Right atrium auricular region (tissue), 2 donors: ENCODE measurements around the gene DPYSL3. TPM values are rescaled to one million over a fixed set of nuclear protein-coding genes. Genes with fewer than 3 reads are reported as not detected.

Experiments
- DNase-seq: peaks from one replicate; pipeline ENCODE4 v3.0.0-alpha.2; 2019; ENCODE audit warnings: low spot score
- H3K27ac ChIP-seq, 2 donors: fragments of 200-600 bp; sonication (generic); 1 replicate in 1 of 2; 2 replicates in 1 of 2; pipeline ENCODE4 v1.5.1; 2016 to 2019
- H3K27me3 ChIP-seq, 2 donors: fragments of 200-600 bp; sonication (generic); one replicate each; pipeline versions ENCODE4 v1.5.1 to v1.6.0; 2017 to 2019
- H3K36me3 ChIP-seq: fragments of 200-600 bp; sonication (generic); one replicate; pipeline ENCODE4 v1.5.1; 2016
- H3K4me1 ChIP-seq, 2 donors: fragments of 200-600 bp; sonication (generic); one replicate each; pipeline versions ENCODE4 v1.5.1 to v1.6.0; 2017 to 2019
- H3K4me3 ChIP-seq, 2 donors: fragments of 200-600 bp; sonication (generic); 1 replicate in 1 of 2; 2 replicates in 1 of 2; pipeline ENCODE4 v1.5.1; 2017 to 2019; ENCODE audit warnings: mild to moderate bottlenecking in 1 of 2, moderate library complexity in 1 of 2
- H3K9me3 ChIP-seq, 2 donors: fragments of 200-600 bp; sonication (generic); one replicate each; pipeline ENCODE4 v1.5.1; 2019
- total RNA-seq, 2 donors: library from RNA; depleted of rRNA; stranded (reverse); fragments of >200 nt; gene quantifications; one replicate each; pipeline ENCODE4 v1.1.0, GENCODE V29; 2016
- TF ChIP-seq, protein P1 (sequence below), 2 donors: fragments of 200-600 bp; sonication (generic); IDR thresholded peaks; one replicate each; pipeline ENCODE4 v1.5.1; 2019; ENCODE audit warnings: antibody characterized with exemption in 2 of 2

Gene DPYSL3
- total RNA-seq, 2 donors from 2014 or later, result 45.3 to 56.2 TPM

DNA sequence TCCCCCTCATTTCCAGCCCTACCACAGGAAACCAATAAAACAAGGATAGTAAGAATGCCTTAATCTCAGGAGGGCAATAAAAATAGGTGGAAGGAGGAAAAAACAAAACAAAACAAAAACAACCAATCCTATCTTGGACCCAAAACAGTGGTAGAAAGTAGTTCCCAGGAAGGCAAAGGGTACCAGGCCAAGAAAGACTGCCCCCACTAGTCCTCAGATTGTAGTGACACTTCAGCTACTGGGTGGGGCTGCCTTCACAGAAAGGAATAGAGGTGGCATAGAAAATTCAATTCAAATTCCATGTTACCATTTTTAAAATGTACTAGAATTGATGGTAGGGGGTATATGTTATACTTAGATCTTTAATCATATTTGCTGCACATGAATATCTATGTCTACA, 59.3 kb downstream of the DPYSL3 start:
- peaks cover 0 to 35% of the 10 kb centered on the region in 2 donors for H3K4me1 ChIP-seq
- H3K9me3 ChIP-seq, result no peaks in the 10 kb centered on the region
- no peak overlapping the region for H3K4me3 ChIP-seq
- no peaks in the 10 kb centered on the region for H3K27me3 ChIP-seq
- no peaks in the 10 kb centered on the region for H3K36me3 ChIP-seq
- TF ChIP-seq, protein P1, sequence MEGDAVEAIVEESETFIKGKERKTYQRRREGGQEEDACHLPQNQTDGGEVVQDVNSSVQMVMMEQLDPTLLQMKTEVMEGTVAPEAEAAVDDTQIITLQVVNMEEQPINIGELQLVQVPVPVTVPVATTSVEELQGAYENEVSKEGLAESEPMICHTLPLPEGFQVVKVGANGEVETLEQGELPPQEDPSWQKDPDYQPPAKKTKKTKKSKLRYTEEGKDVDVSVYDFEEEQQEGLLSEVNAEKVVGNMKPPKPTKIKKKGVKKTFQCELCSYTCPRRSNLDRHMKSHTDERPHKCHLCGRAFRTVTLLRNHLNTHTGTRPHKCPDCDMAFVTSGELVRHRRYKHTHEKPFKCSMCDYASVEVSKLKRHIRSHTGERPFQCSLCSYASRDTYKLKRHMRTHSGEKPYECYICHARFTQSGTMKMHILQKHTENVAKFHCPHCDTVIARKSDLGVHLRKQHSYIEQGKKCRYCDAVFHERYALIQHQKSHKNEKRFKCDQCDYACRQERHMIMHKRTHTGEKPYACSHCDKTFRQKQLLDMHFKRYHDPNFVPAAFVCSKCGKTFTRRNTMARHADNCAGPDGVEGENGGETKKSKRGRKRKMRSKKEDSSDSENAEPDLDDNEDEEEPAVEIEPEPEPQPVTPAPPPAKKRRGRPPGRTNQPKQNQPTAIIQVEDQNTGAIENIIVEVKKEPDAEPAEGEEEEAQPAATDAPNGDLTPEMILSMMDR (IDR thresholded peaks at IDR 0.05), result no peak
- no peak for DNase-seq
- H3K27ac ChIP-seq, result peak overlapping the region in 1 of 2 donors; percentile 18

DNA sequence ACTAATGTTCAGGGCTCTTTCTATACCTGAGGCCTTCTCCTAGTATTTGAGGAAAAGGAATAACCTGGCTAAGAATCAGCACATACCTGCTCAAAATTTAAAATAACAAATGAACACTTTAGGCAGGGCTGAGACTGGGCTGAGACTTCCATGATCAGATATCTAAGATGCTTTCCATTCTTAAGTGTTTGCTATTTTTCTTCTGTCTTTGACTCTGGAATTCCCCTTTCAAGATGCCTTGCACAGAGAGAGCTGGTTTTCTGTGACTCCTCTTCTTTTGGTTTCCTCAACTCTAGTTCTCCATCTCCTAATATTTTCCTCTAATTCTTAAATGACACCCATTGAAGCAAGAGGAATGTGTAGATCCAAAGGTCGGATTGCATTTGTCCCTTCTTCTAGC, 61.1 kb downstream of the DPYSL3 start:
- Histone ChIP-seq H3K27me3 (no peaks in the 10 kb centered on the region), H3K36me3 (no peaks in the 10 kb centered on the region), H3K27ac (peak overlapping the region in 1 of 2 donors; percentile 58), H3K9me3 (no peaks in the 10 kb centered on the region), H3K4me1 (peaks cover 0 to 28% of the 10 kb centered on the region in 2 donors), H3K4me3 (no peak overlapping the region)
- TF ChIP-seq, protein P1 (IDR thresholded peaks at IDR 0.05), result no peak
- no peak for DNase-seq

DNA sequence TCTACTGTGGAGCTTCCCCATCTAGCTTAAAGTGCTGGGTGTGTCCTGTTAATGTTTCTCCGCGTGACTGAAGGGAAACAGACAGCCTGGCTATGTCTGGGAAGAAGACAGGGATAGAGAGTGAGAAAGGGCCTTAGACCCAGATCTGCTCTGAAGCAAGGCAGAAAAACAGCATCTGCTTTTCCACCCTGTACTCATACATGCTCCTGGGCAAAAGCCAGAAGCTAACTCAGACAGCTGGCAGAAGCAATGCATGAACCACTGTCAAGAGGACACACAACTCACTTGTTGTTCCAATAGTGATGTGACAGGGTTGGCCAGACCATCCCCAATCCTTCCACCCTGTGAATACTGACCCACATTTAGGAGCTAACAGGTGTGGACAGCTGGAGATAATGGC, 63.3 kb downstream of the DPYSL3 start:
- peaks cover 0 to 15% of the 10 kb centered on the region in 2 donors for H3K4me1 ChIP-seq
- H3K36me3 ChIP-seq, result no peaks in the 10 kb centered on the region
- no peaks in the 10 kb centered on the region for H3K9me3 ChIP-seq
- peak overlapping the region; percentile 58 to 63 for H3K27ac ChIP-seq
- H3K4me3 ChIP-seq, result no peak overlapping the region
- no peaks in the 10 kb centered on the region for H3K27me3 ChIP-seq
- no peak for DNase-seq
- TF ChIP-seq, protein P1 (IDR thresholded peaks at IDR 0.05), result no peak

DNA sequence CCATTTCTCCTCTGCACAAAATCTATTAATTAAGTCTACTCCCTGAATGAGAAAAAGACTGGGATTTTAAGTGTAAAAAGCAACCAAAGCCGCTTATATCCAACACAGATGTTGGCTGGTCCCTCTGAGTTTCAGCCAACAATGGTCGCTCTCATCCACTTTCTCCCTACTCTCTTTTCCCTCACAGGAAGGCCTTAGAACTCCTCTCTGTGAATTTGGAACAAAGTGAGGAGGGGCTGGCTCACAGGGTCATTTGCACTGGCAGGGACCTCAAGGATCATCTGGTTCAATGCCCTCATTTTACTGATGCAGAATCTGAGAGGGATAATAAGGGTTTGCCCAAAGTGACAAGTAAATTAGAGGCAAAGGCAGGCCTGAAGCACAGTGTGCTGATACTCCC, 64.0 kb downstream of the DPYSL3 start:
- TF ChIP-seq, protein P1 (IDR thresholded peaks at IDR 0.05), result no peak
- Histone ChIP-seq H3K36me3 (no peaks in the 10 kb centered on the region), H3K27ac (peak overlapping the region; percentile 58 to 63), H3K9me3 (no peaks in the 10 kb centered on the region), H3K27me3 (no peaks in the 10 kb centered on the region), H3K4me1 (peaks cover 0 to 15% of the 10 kb centered on the region in 2 donors), H3K4me3 (no peak overlapping the region)
- DNase-seq, result no peak

DNA sequence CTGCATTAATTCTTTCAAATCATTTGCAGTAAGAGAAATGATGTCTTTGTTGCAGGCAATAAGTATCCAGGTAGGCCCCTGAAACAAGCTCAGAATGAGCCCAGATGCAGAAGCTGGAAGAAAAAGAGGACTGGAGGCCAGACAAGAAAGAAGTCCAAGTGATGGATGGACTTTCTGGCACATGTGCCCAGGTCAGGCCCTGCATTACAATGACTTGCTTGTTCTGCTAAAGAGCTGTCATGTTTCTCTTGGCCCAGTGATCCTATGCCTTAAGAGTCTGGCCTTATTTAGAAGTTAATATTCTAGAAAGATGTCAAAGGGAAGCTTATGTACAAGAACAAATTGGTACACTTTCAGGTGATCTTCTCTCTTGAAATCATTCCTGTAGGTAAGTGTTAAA, 64.8 kb downstream of the DPYSL3 start:
- no peak for DNase-seq
- Histone ChIP-seq H3K27ac (peak overlapping the region; percentile 58 to 63), H3K9me3 (no peaks in the 10 kb centered on the region), H3K36me3 (no peaks in the 10 kb centered on the region), H3K4me3 (no peak overlapping the region), H3K4me1 (peaks cover 0 to 15% of the 10 kb centered on the region in 2 donors), H3K27me3 (no peaks in the 10 kb centered on the region)
- TF ChIP-seq, protein P1 (IDR thresholded peaks at IDR 0.05), result no peak

DNA sequence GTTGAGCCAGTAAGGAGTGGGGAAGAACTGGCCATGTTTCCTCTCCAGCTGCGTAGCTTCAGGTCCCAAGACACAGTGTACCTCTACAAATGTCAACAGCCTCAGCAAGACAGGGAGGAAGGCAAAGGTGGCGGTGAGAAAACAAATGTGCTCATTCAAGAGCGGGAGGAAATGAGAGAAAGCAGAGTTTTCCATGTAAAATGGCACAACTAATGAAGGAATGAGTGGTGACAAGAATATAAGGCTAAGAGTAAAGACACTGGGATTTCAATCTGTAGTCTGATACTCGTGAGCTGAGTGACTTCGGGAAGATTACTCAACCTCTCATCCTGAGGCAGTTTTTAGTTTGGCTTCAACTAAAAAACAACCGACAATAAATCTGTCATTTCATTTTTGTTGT, 67.6 kb downstream of the DPYSL3 start:
- Histone ChIP-seq H3K27me3 (no peaks in the 10 kb centered on the region), H3K4me3 (no peak overlapping the region), H3K9me3 (no peaks in the 10 kb centered on the region), H3K4me1 (peaks cover 0 to 18% of the 10 kb centered on the region in 2 donors), H3K27ac (peak overlapping the region; percentile 8 to 33), H3K36me3 (no peaks in the 10 kb centered on the region)
- TF ChIP-seq, protein P1 (IDR thresholded peaks at IDR 0.05), result no peak
- DNase-seq, result no peak
